ENCODE data around the gene ANKRD18A. TPM values are rescaled to one million over a fixed set of nuclear protein-coding genes. Genes with fewer than 3 reads are reported as not detected.

The ANKRD18A gene
- 1 to 10 TPM in 3 of 4 donors, under 1 TPM in 1; 0.42 to 3.5 (median 1.6) TPM for total RNA-seq

GRCh38 chr9:38620483-38621433 is at the start of gene ANKRD18A:
Gene ANKRD18A (minus strand): TSS chr9:38620596. CDS start chr9:38620285, 311 bp downstream.
- Histone ChIP-seq H3K4me1 (peaks cover 0 to 30% (median 15%) of the 10 kb centered on the region in 4 donors), H3K4me3 (peak within 1 kb of the TSS; percentile 24 to 50 (median 42)), H3K27ac (peak within 1 kb of the TSS in 1 of 4 donors; percentile 2), H3K27me3 (peaks cover 0 to 59% of the 10 kb centered on the region in 2 donors), H3K36me3 (no peaks in the 10 kb centered on the region), H3K9me3 (peaks cover 0 to 25% (median 4%) of the 10 kb centered on the region in 4 donors)
- no peak for DNase-seq (ENCODE audit: low spot score in 2 of 2)
- TF ChIP-seq POLR2A (IDR thresholded peaks at IDR 0.05): no peak
- TF ChIP-seq, protein P1, sequence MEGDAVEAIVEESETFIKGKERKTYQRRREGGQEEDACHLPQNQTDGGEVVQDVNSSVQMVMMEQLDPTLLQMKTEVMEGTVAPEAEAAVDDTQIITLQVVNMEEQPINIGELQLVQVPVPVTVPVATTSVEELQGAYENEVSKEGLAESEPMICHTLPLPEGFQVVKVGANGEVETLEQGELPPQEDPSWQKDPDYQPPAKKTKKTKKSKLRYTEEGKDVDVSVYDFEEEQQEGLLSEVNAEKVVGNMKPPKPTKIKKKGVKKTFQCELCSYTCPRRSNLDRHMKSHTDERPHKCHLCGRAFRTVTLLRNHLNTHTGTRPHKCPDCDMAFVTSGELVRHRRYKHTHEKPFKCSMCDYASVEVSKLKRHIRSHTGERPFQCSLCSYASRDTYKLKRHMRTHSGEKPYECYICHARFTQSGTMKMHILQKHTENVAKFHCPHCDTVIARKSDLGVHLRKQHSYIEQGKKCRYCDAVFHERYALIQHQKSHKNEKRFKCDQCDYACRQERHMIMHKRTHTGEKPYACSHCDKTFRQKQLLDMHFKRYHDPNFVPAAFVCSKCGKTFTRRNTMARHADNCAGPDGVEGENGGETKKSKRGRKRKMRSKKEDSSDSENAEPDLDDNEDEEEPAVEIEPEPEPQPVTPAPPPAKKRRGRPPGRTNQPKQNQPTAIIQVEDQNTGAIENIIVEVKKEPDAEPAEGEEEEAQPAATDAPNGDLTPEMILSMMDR (IDR thresholded peaks at IDR 0.05): peak; percentile 33 to 54 (median 51)
- whole genome bisulfite sequencing, 2 donors: 0 to 2% methylated on average over 35 to 48 of the region's 76 CpGs

DNA sequence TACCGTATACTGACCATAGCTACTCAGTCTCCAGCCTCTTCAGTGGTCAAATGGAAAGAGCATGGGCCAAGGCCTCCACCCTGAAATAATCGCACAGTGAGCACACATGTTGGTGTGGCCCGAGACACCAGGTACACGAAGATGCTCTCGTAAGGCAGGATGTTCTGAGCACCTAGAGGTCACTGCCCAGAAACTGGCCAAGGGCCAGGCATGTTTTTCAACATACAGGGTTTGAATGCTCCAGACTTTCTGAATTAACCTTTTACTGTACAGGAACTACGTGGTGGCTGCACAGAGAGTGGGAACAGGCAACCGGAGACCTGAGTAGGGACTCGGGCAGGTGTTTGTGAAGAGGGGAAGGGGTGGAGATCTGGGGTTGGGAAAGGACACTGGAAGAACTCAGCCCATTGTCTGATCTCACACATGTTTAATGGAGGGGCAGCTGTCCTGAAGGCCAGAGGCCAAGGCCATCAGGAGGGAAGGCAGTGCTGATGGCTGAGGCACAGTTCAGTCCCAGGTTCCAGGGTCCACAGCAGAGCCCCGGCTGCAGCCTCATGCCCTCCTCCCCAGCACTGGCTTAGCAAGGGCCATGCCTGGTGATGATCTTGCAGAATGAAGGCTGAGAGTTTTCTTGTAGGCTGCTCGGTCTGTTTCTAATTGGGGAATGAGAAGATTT is 48.5 kb upstream of the ANKRD18A start:
- no peak overlapping the region for H3K27ac ChIP-seq

DNA sequence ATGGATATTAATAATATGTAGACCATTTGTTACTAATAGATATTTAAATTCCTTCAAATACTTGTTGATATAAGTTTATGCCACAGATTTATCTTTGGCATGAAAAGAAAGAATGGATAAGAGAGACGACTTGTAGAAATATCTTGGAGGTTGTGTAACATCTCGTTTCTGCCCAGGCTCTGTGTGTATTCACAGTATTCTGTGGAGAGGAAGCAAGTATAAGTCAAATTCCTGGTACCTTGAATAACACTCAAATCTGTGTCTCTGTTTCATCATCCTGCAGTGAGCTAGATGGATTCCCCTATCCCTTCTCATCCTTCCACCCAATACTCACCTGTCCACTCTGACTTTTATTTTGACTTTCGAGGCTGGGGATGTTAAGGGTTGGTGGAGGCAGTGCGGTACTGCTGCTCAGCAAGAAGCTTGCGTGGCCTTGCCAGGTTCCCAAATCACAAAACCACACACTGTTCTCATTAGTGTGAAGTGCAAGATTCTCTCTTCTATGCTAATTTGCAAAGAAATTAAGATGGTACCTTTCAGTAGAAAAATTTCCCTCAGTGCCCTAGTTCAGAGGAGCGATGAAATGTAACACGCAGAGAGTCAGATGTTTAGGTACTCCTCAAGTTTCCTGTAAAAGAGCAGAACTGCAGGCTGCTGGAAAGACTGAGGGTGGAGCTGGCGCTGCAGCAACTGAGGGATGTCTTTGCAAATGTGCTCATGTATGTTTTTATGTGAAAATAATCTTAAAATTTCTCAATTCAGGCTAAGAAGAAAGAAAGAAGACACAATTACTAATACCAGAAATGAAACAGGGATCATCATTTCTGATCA is 42.6 kb upstream of the ANKRD18A start:
- H3K9me3 ChIP-seq: no peaks in the 10 kb centered on the region
- no peak for DNase-seq (ENCODE audit: low spot score in 2 of 2)
- 55 to 64% methylated on average over 8 of the region's 8 CpGs for WGBS, 2 donors
- H3K4me3 ChIP-seq: no peak overlapping the region
- H3K27ac ChIP-seq: peak overlapping the region in 1 of 4 donors; percentile 29
- no peaks in the 10 kb centered on the region for H3K36me3 ChIP-seq
- H3K4me1 ChIP-seq: no peaks in the 10 kb centered on the region
- TF ChIP-seq EP300 (IDR thresholded peaks at IDR 0.05) (no peak), POLR2A (IDR thresholded peaks at IDR 0.05) (no peak)
- TF ChIP-seq, protein P1 (IDR thresholded peaks at IDR 0.05): peak in 4 of 5 experiments; percentile 21 to 56 (median 47)
- no peaks in the 10 kb centered on the region for H3K27me3 ChIP-seq

More for the DNA sequence above, 48.5 kb upstream of the ANKRD18A start:
- Histone ChIP-seq H3K9me3 (no peaks in the 10 kb centered on the region), H3K27me3 (no peaks in the 10 kb centered on the region), H3K36me3 (no peaks in the 10 kb centered on the region), H3K4me1 (peaks cover 0 to 6% (median 3%) of the 10 kb centered on the region in 4 donors), H3K4me3 (no peak overlapping the region)
- 84 to 87% methylated on average over 10 of the region's 10 CpGs for WGBS, 2 donors
- no peak for DNase-seq (ENCODE audit: low spot score in 2 of 2)
- TF ChIP-seq EP300 (IDR thresholded peaks at IDR 0.05) (no peak), POLR2A (IDR thresholded peaks at IDR 0.05) (no peak)
- TF ChIP-seq, protein P1 (IDR thresholded peaks at IDR 0.05): no peak

GRCh38 chr9:38659538-38659937 is 39.1 kb upstream of the ANKRD18A start:
- 71 to 77% methylated on average over 7 of the region's 7 CpGs for WGBS, 2 donors
- no peak for DNase-seq (ENCODE audit: low spot score in 2 of 2)
- Histone ChIP-seq H3K27me3 (no peaks in the 10 kb centered on the region), H3K27ac (no peak overlapping the region), H3K9me3 (no peaks in the 10 kb centered on the region), H3K4me1 (no peaks in the 10 kb centered on the region), H3K4me3 (no peak overlapping the region), H3K36me3 (no peaks in the 10 kb centered on the region)
- TF ChIP-seq POLR2A (IDR thresholded peaks at IDR 0.05) (no peak), EP300 (IDR thresholded peaks at IDR 0.05) (no peak)
- TF ChIP-seq, protein P1 (IDR thresholded peaks at IDR 0.05): no peak

Measured in tibial nerve (tissue), 4 donors.